GM18870 (cell line): Measurements from ENCODE around the gene A4GNT.
"Not testable (repeated sequence)": the region's sequence is repeated elsewhere in the genome, so short reads cannot be mapped to it uniquely, and the experiment has no call there.

Experiments
- ATAC-seq: cut with Tn5 transposase; IDR thresholded peaks from one replicate; pipeline ENCODE4 v1.9.1; 2021; ENCODE audit warnings: moderate library complexity; ENCODE audit not compliant: unreplicated experiment

A4GNT gene

DNA sequence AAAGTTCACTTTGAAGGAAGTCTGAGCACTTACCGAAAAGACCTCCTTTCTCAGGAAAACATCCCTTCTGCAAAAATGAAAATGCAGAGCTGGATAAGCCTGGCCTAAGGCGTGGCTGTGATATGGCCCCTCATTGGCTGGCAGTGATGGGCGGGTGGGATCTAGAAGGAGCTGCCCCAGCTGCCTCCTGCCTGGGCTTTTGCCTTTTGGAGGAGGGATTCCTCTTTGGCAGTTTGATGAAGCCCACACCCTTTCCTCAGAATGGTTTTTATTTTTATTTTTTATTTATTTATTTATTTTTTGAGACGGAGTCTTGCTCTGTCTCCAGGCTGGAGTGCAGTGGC, 12.8 kb downstream of the A4GNT start:
- ATAC-seq = no peak

DNA sequence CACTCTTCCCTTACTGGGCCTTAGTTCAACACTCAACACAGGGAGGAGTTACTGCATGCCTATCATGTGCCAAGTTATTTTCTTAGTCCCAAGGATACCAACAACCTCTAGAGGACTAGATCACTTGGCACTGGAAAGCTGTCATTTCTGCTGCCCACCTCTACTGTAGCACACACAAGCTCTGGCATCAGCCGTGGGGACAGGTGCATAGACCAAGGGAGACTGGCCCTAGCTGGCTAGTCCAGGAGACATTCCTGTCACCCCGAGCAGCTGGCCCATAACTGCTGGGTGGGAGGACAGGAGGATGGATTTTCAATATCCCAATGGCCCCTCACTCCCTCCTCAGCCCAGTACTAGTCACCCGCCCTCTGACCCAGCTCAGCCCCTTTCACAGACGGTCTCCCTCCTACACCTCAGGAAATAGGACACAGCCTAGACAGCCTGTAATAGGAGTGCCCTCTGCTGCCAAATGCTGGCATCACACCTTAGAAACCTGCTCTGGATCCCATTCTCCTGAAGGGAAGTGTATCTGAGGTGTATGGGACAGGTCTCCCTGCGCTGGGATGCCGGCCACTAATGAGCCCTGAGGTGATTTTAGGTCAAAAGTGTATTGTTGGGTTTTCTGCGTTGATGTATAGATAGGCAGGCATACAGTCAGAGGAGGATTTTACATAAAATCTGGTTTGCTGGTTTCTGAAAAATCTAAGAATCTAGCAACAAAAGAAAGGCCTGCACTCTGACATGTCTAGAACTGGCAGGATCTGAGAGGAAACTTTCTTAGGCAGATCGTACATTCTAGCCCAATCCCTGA, 13.4 kb downstream of the A4GNT start:
- ATAC-seq = peak; percentile 67

DNA sequence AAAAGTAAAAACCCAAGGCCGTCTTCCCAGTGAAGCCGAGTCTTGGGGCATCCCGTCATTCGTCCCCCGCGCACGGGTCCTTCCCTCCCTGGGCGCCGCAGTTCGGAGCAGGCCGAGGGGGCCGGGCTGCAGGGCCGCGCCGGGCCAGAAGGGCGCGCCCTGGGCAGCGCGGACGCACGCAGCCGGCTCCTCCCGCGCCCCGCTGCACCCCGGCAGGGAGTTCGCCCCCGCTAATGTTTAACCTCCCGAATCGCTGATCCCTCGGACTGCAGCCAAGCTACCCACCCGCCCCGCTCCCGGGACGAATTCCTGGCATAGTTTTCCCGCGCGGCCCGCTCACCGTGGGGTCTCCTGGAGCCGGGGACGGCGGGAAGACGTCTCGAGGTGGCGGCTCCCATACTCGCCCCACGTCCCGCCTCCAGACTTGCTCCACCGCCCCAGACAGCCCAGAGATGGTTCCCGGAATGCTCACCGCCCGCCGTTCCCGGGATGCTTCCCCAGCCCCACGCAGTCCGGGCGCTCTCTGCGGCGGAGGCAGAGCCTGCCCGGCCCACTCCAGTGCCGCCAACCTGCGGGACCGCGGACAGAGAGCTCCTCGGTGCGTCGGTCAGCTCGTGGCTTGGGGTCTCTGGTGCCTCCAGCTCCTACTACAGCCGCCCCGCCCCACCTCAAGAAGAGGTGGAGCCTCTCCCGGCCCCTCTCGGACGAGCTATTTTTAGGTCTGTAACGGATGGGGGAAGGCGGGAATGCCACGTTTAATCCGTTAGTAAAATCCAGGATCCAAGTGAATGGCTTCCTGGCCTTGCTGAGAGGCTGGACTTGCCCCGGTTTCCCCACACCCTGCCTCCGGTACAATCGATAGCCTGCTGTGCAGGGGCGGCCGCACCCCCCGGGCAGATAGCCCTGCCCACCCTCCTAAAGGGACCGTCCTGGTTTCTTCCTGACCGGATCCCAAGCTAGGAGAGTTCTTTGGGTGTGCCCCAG, 16.9 kb downstream of the A4GNT start, which contains the start of gene DZIP1L:
DZIP1L (minus strand) TSS at position 621 of the 984 bp plus-strand sequence. CDS start 11,637 bp downstream, outside the sequence.
- no peak for ATAC-seq

DNA sequence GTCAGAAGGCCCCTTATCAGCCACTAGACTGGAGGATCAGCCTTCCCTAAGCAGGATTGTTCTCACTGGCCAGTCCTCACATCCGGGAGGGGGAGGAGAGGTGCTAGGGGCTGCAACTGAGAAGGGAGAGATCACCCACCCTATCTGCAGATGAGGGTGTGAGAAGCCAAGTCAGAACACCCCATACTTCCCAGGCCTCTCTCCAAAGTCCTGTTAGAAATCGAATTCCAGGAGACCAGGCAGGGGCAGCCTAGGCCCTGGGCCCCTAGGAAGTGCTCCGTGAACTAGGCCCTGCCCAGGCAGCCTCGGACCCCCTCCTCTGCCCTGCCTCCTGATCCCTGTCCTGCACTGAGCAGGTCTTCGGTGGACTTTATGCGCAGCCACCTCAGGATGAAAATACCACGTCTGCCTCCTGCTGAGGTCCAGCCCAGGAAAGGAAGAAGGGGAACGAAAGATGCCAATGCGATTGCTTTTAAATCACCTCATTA, 17.7 kb downstream of the A4GNT start:
- no peak for ATAC-seq

DNA sequence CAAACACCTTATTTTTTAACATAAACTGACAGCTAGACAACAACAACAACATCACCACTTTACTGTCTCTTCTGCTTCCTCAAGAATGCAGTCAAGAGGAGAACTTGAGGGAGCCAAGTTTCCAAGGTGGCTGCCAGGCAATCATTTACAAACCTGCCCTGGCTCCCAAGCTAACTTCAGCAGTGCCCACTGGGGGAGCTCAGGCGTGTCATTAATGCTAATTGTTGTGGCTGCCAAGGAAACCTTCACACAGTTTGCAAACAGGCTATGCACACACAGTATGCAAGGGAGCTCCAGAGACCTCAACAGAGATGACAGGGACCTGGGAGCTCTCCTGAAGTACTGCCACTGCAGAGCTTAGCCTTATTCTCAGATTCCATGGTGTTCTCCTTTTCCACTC, 18.9 kb downstream of the A4GNT start:
- ATAC-seq = no peak

DNA sequence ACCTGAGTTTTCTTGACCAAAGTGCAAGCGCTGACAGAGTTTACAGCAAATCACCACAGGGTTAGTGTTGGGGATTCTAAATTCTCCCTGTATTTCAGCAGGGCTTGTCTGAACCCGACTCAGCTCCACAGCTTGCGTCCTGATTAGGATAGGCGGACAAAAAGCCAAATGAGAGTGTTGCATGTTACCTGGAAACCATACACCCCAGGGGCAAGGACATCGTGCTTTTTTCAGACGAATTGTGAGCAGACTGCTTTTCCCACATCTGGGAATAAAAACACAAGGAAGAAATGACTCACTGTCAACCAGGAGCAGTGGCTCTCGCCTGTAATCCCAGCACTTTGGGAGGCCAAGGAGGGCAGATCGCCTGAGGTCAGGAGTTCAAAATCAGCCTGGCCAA, 19.8 kb downstream of the A4GNT start:
- ATAC-seq = no peak

DNA sequence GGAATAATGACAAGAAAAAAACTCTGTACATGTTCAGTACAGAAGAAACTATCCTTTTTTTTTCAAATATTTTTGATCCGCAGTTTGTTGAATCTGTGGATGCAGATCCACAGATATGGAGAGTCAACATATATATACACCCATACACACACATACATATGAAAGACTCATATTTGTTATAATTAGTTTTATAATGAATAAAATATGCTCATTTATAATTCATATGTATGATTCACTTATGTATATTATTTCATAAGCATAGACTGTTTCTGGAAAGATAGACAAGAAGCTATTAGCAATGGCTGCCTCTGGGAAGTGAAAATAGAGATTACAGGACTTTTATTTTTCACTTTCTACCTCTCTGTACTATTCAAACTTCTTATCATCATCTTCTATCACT, 26.6 kb downstream of the A4GNT start:
- ATAC-seq = no peak

DNA sequence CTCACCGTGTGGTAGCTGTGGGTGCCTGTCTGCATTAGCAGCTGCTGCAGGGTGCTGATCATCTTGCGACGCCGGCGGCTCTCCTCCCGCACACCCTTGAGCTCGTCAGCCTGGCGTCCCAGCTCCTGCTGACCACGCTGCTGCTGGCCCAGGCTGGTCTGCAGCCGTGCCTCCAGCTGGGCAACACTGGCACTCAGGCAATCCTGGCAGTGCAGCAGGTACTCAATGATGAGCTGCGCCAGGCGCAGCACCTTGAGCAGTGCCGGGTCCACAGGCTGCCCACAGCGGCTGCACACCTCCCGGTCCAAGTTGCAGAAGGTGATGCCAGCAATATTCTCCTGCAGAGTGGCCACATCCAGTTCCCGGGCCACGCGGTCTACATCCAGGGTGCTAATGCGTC, 28.7 kb downstream of the A4GNT start:
- ATAC-seq = no peak

DNA sequence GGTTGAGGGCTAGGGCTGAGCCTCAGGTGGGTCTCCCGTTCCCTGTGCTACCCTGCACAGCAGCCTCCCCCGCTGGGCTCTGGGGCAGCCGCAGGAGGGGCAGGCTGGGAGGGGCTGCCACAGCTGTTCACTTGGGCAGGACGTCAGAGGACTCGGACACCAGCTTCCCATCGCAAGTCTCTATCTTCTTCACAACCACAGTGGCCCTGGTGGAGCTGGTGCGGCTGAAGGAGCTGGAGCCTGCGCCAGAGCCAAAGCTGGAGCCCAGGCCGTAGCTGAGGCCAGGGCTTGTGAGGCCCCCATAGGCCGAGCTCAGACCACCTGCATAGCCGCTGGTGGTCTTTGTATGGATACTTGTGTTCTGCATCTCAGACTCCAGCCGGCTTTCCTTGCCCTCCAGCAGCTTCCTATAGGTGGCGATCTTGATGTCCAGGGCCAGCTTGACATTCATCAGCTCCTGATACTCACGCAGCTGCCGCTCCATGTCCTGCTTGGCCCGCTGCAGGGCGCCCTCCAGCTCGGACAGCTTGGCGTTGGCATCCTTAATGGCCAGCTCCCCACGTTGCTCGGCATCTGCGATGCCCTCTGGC, 30.7 kb downstream of the A4GNT start:
- not testable (repeated sequence) for ATAC-seq

DNA sequence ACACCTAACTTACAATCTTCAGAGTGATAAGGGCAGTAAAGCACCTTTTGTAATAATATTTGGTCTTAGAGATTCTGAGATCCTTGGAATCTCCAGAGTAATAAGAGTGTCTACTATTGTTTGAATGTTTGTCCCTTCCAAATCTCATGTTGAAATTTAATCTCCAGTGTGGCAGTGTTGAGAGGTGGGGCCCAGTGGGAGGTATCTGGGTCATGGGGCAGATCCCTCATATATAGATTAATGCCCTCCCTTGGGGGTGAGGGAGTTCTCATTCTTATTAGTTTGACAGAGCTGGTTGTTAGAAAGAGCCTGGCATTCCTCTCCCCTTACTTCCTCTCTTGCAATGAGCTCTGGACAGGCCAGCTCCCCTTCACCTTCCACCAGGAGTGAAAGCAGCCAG, 32.8 kb downstream of the A4GNT start:
- ATAC-seq = no peak

DNA sequence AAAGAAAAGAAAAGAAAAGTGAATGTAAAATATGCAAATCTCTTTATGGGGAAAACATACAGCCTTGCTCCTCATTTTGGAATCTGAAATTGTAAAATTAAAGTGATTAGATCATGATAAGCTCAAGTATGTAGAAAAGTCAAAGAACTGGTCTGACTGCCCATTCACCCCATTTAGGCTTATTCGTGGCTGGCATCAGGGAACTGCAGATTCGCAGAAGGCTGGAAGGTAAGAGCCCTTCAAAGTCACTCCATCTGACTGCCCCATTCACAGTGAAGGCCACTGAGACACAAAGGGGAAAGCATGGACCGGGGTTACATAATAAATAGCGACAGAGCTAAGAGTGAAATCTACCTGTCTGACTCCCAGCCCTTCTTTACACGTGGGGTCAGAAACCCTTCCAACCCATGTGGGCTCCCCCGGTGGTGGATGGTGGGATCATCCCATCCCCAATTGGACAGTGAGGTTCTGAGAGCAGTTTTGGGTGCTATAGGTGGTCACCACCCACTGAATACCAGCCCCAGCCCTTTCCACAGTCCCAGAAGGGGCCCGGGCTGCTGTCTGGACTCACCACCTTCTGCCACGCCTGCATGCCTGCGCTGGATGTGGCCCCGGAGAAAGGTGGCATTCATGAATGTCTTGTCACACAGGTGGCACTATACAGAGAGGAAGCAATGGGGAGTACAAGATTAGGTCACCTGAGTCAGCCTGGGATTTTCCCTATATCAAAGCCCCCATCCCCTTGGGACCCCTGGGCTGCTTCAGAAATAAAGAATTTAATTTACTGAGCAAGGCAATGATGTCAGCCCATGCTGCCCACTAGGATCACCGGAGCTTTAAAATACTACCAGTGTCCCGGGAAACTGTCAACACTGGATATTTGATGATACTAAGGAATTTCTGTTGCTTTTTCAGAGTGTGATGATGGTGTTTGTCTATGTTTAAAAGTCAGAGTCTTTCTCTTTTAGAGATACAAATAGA, 34.7 kb downstream of the A4GNT start:
- no peak for ATAC-seq

DNA sequence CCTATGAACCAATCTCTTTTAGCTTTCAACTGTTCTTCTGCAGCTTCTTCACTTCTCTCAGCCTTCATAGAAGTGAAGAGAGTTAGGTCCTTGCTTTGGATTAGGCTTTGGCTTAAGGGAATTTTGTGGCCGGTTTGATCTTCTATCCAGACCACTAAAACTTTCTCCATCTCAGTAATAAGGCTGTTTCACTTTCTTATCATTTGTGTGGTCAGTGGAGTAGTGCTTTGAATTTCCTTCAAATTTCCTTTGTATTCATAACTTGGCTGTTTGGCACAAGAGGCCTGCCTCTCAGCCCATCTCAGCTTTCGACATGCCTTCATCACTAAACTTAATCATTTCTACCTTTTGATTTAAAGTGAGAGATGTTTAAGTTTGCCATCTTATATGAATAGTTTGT, 38.5 kb downstream of the A4GNT start:
- no peak for ATAC-seq

DNA sequence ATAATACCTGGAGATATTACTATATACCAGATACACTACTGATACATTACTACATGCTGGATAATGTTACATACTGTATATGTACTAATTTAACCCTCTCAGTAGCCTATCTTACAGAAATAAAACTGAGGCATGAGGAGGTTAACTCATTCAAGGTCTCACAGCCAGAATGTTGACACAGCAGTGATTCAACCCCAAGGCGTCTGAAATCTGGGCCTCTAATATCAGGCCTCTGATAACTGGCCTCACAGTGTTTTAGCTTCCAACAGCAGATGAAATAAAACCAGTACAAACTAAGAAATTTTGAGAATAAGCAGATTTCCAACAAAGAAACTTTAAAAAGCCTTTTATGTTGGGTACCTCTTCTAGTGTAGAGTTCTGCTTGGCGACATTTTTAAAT, 40.2 kb downstream of the A4GNT start:
- no peak for ATAC-seq

DNA sequence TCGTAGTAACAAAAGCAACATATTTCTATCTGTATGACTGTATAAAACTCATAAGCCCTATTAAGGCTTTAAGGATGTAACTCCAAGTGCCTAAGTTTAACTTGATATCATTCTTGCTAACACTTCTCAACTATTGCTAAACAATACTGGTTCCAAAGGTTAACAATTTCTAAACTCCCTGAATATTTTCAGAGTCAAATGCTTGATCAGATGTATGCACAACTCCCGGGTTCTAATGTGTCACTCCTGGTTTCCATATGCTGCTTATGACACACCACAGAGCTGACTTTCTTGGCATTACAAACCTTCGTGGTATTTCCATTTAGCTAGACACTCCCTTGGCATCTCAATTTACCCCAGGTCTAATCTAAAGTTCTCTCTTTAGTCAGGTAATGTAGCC, 43.1 kb downstream of the A4GNT start:
- ATAC-seq = no peak

DNA sequence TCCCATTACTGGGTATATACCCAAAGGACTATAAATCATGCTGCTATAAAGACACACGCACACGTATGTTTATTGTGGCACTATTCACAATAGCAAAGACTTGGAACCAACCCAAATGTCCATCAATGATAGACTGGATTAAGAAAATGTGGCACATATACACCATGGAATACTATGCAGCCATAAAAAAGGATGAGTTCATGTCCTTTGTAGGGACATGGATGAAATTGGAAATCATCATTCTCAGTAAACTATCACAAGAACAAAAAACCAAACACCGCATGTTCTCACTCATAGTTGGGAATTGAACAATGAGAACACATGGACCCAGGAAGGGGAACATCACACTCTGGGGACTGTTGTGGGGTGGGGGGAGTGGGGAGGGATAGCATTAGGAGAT, 46.4 kb downstream of the A4GNT start:
- ATAC-seq = not testable (repeated sequence)

DNA sequence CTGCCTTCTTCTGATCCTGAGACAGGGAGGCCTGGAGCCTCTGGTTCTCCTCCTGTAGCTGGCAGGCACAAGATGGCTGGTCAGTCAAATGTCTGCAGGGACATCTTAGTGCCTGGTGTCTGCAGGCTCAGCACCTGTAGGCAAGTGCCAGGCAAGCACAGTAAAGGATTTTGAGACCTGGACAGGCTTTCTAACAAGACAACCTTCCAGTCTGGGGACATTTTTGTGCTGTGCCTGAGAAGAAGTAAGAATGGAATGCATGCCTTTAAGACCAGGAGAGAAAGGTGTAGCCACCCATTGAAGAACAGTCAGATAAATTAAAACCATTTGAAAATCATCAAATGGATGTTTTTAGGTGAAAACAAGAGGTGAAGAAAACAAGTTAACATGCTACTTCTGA, 48.0 kb downstream of the A4GNT start:
- no peak for ATAC-seq

DNA sequence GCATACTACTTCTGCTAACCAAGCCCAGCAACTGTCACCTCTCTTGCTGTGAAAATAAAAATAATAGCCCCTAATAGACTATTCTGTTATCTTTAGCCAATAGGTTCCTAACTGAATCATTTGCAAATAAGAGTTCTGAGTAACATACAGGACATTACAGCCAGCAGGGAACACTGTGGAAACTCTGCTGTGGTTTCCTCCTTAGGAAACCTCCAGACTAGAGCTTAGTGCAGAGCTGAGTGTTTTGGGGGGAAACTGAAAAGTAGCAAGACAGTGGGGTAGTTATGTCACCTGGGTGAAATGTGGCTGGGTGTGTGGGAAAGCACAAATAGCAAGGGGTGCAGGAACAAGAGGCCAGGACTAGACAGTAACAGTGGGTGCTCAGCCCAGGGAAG, 49.2 kb downstream of the A4GNT start:
- peak; percentile 6 for ATAC-seq

DNA sequence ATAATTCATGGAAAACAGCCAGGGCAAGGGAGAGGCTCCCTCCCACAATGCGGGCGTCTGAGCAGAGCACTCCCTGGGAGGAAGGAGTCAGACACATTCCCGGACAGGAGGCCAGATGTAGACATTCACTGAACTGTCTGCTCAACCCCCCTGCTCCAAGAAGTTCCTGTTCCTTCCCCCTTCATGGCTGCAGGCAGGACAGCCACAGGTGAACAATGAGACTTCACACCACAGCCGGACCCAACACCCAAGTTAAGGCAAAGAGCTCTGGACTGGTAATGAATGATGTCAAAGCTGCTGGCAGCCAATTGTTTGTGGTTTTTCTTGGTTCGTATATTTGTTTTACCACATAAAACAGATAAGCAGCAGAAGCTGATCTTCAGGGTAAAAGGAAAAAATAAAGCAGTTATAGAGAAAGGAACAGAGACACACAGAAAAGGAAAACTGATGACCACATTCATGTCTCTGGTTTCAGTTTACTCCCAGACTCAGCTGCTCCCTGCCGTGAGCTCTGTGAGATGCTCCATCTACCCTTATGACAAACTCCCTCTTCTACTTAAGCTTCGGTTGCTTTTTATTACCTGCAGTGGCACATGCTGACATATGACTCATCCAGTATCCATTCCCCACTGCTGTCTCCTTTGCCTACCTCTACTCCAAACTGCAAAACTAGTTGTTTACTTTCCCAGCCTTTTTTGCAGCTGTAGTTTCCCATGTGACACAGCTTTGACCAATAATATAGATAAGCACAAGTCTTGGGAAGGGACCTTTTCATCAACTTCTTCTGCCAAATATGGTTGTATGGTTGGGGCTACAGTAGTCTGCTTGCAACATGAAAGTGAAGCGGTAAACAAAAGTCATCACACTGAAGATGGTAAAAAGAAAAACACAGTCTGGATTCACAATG, 49.9 kb downstream of the A4GNT start:
- ATAC-seq = peak; percentile 64
